H9 (cell line): ENCODE results near the gene RALGAPB. TPM values are rescaled to one million over a fixed set of nuclear protein-coding genes. Genes with fewer than 3 reads are reported as not detected.

Source experiments
- DNase-seq: peaks from one replicate; pipeline ENCODE4 v3.0.0-alpha.2; 2017
- H2AFZ ChIP-seq: one replicate; pipeline ENCODE4 v1.6.1; 2013; ENCODE audit warnings: mild to moderate bottlenecking, low read length, control low read depth, moderate library complexity
- H2AK5ac ChIP-seq: 2 replicates; pipeline ENCODE4 v1.6.1; 2013; ENCODE audit warnings: low read length, control low read depth, mixed read lengths; ENCODE audit not compliant: insufficient read length
- H2BK120ac ChIP-seq: one replicate; pipeline ENCODE4 v1.6.1; 2013; ENCODE audit warnings: low read depth, mild to moderate bottlenecking, low read length, control low read depth, inconsistent platforms; ENCODE audit not compliant: poor library complexity, severe bottlenecking
- H2BK12ac ChIP-seq: 2 replicates; pipeline ENCODE4 v1.6.1; 2013; ENCODE audit warnings: low read length, control low read depth, mixed read lengths, low read depth; ENCODE audit not compliant: insufficient read length
- H2BK15ac ChIP-seq: 2 replicates; pipeline ENCODE4 v1.6.1; 2013; ENCODE audit warnings: low read depth, low read length, control low read depth
- H2BK20ac ChIP-seq: one replicate; pipeline ENCODE4 v1.6.1; 2013; ENCODE audit warnings: low read depth, mild to moderate bottlenecking, low read length, control low read depth, inconsistent platforms; ENCODE audit not compliant: poor library complexity, severe bottlenecking
- H2BK5ac ChIP-seq: 2 replicates; pipeline ENCODE4 v1.6.1; 2013; ENCODE audit warnings: low read length, control low read depth, mixed read lengths; ENCODE audit not compliant: insufficient read length
- H3K14ac ChIP-seq: 2 replicates; pipeline ENCODE4 v1.6.1; 2013; ENCODE audit warnings: low read length, control low read depth; ENCODE audit not compliant: insufficient read depth
- H3K18ac ChIP-seq: 2 replicates; pipeline ENCODE4 v1.6.1; 2013; ENCODE audit warnings: low read depth, mild to moderate bottlenecking, mixed read lengths, low read length, control low read depth; ENCODE audit not compliant: insufficient read length
- H3K23ac ChIP-seq: 2 replicates; pipeline ENCODE4 v1.6.1; 2013; ENCODE audit warnings: low read length, control low read depth, mixed read lengths, low read depth; ENCODE audit not compliant: insufficient read length
- H3K23me2 ChIP-seq: 2 replicates; pipeline ENCODE4 v1.6.1; 2013; ENCODE audit warnings: low read depth, mild to moderate bottlenecking, mixed read lengths, low read length, control low read depth; ENCODE audit not compliant: insufficient read length, poor library complexity, severe bottlenecking
- H3K27ac ChIP-seq: 2 replicates; pipeline ENCODE4 v1.5.1; 2013; ENCODE audit warnings: low read length, control low read depth, mixed read lengths, low read depth; ENCODE audit not compliant: insufficient read length
- H3K27me3 ChIP-seq: 2 replicates; pipeline ENCODE4 v1.6.1; 2013; ENCODE audit warnings: low read length, control low read depth, inconsistent platforms; ENCODE audit not compliant: insufficient read depth
- H3K4ac ChIP-seq: 2 replicates; pipeline ENCODE4 v1.6.1; 2013; ENCODE audit warnings: low read depth, mild to moderate bottlenecking, control low read depth, inconsistent platforms, low read length, moderate library complexity
- H3K4me1 ChIP-seq: 2 replicates; pipeline ENCODE4 v1.6.1; 2013; ENCODE audit warnings: low read length, control low read depth, inconsistent platforms; ENCODE audit not compliant: insufficient read depth
- H3K4me2 ChIP-seq: 2 replicates; pipeline ENCODE4 v1.6.1; 2013; ENCODE audit warnings: low read length, control low read depth, mixed read lengths; ENCODE audit not compliant: insufficient read length, insufficient read depth
- H3K56ac ChIP-seq: 2 replicates; pipeline ENCODE4 v1.6.1; 2013; ENCODE audit warnings: low read depth, mild to moderate bottlenecking, mixed read lengths, low read length, control low read depth; ENCODE audit not compliant: insufficient read length
- H3K79me1 ChIP-seq: 2 replicates; pipeline ENCODE4 v1.6.1; 2013; ENCODE audit warnings: low read depth, mild to moderate bottlenecking, moderate library complexity, low read length, control low read depth, inconsistent platforms; ENCODE audit not compliant: insufficient read depth, poor library complexity, severe bottlenecking
- H3K79me2 ChIP-seq: 2 replicates; pipeline ENCODE4 v1.6.1; 2013; ENCODE audit warnings: low read length, control low read depth, inconsistent platforms; ENCODE audit not compliant: insufficient read depth
- H3K9ac ChIP-seq: 2 replicates; pipeline ENCODE4 v1.6.1; 2013; ENCODE audit warnings: low read length, control low read depth, mixed read lengths; ENCODE audit not compliant: insufficient read length; ENCODE audit errors: extremely low read depth
- H3K9me3 ChIP-seq: one replicate; pipeline ENCODE4 v1.6.1; 2013; ENCODE audit warnings: low read depth, low read length, inconsistent platforms; ENCODE audit not compliant: control insufficient read depth
- H3T11ph ChIP-seq: one replicate; pipeline ENCODE4 v1.6.1; 2013; ENCODE audit warnings: mild to moderate bottlenecking, low read length, control low read depth, inconsistent platforms
- H4K20me1 ChIP-seq: one replicate; pipeline ENCODE4 v1.6.1; 2013; ENCODE audit not compliant: control insufficient read depth, insufficient read length, insufficient read depth
- H4K5ac ChIP-seq: 2 replicates; pipeline ENCODE4 v1.6.1; 2013; ENCODE audit warnings: low read depth, mild to moderate bottlenecking, mixed read lengths, low read length, control low read depth; ENCODE audit not compliant: insufficient read length
- H4K8ac ChIP-seq: replicated peaks from 2 replicates; pipeline ENCODE4 v1.6.1; 2013; ENCODE audit warnings: low read length, control low read depth, mixed read lengths, low read depth; ENCODE audit not compliant: insufficient read length
- H4K91ac ChIP-seq: 2 replicates; pipeline ENCODE4 v1.6.1; 2013; ENCODE audit warnings: low read depth, mild to moderate bottlenecking, moderate library complexity, mixed read lengths, low read length, control low read depth; ENCODE audit not compliant: insufficient read length
- H3K27ac Mint-ChIP-seq, 3 experiments: 2 replicates in 2 of 3; 3 replicates in 1 of 3; pipeline ENCODE4 v1.8.0; 2020 to 2021; ENCODE audit warnings: mixed read lengths in 3 of 3, mild to moderate bottlenecking in 1 of 3, moderate library complexity in 1 of 3
- H3K27me3 Mint-ChIP-seq: 2 replicates; pipeline ENCODE4 v1.8.0; 2021; ENCODE audit warnings: low read depth, mild to moderate bottlenecking, moderate library complexity, mixed read lengths
- H3K36me3 Mint-ChIP-seq, 3 experiments: 2 replicates in 2 of 3; 3 replicates in 1 of 3; pipeline ENCODE4 v1.8.0; 2020 to 2021; ENCODE audit warnings: low read depth in 3 of 3, mixed read lengths in 3 of 3; ENCODE audit not compliant: insufficient read depth in 1 of 3
- H3K4me1 Mint-ChIP-seq, 2 experiments: 2 replicates each; pipeline ENCODE4 v1.8.0; 2020; ENCODE audit warnings: mixed read lengths in 2 of 2
- H3K4me3 Mint-ChIP-seq, 2 experiments: 2 replicates in 1 of 2; 3 replicates in 1 of 2; pipeline ENCODE4 v1.8.0; 2020 to 2021; ENCODE audit warnings: mild to moderate bottlenecking in 2 of 2, mixed read lengths in 2 of 2, moderate library complexity in 1 of 2
- H3K9me3 Mint-ChIP-seq, 2 experiments: 2 replicates in 1 of 2; 3 replicates in 1 of 2; pipeline ENCODE4 v1.8.0; 2020; ENCODE audit warnings: mild to moderate bottlenecking in 2 of 2, mixed read lengths in 2 of 2, moderate library complexity in 1 of 2
- CTCF ChIP-seq: fragments of 200-600 bp; sonication (generic); conservative IDR thresholded peaks from 3 replicates; pipeline ENCODE4 v1.8.0; 2021; ENCODE audit warnings: antibody characterized with exemption, mild to moderate bottlenecking
- WGBS: extraction: QIAGEN DNeasy Blood & Tissue Kit; methylation state at CpG from one replicate; pipeline ENCODE4 v1.1.7; 2013; ENCODE audit warnings: missing lambda C conversion rate, low lambda C conversion rate, mixed read lengths; ENCODE audit not compliant: insufficient read length; ENCODE audit errors: extremely low coverage; 5-methylcytosine and 5-hydroxymethylcytosine counted together
- total RNA-seq: library from RNA; stranded (reverse); gene quantifications from 2 replicates; pipeline ENCODE4 v1.2.1, GENCODE V29; 2021

The RALGAPB gene
- total RNA-seq, 1 experiment from 2014 or later, result 28.5 TPM

DNA sequence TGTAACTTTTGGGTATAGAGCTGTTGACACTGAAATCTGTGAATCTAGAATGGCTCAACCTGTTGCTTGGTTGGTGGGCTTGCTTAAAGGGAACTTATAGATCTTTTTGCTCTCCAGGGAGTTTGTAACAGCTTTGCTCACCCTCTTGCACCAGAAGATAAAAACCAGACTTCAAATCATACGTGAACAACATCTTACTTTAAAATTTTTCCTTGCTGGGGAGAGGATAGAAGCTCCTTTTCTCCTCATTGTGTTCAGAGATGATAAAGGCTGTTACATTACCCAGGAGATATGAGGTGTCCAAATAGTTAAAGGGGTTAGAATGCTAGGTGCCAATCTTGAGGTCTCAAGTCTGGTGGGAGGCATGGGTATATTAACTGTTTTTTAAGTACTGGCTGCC is 46.8 kb downstream of the RALGAPB start:
- Histone ChIP-seq H4K5ac (no peak overlapping the region), H2BK15ac (no peak overlapping the region), H4K91ac (no peak overlapping the region), H2BK20ac (no peak overlapping the region), H2BK5ac (no peak overlapping the region), H4K20me1 (no peaks in the 10 kb centered on the region), H3K23me2 (no peaks in the 10 kb centered on the region), H3K27ac (no peak overlapping the region), H3K56ac (no peak overlapping the region), H4K8ac (no peak overlapping the region), H3K4me2 (no peak overlapping the region), H2BK120ac (no peak overlapping the region), H3K4ac (no peak overlapping the region), H3K23ac (no peak overlapping the region), H3K27me3 (no peaks in the 10 kb centered on the region), H3K9me3 (no peaks in the 10 kb centered on the region), H3K4me1 (no peaks in the 10 kb centered on the region), H2AK5ac (no peak overlapping the region), H2BK12ac (no peak overlapping the region), H3K9ac (no peak overlapping the region), H3T11ph (no peak overlapping the region), H3K14ac (no peak overlapping the region), H3K18ac (no peak overlapping the region), H3K79me1 (no peaks in the 10 kb centered on the region), H2AFZ (no peak overlapping the region), H3K79me2 (no peaks in the 10 kb centered on the region)
- no peak for TF ChIP-seq CTCF
- peaks cover 1 to 38% (median 27%) of the 10 kb centered on the region in 3 experiments; a peak in 6 of 7 replicates for H3K36me3 Mint-ChIP-seq
- no peak overlapping the region for H3K27ac Mint-ChIP-seq
- H3K4me1 Mint-ChIP-seq, result no peaks in the 10 kb centered on the region
- H3K9me3 Mint-ChIP-seq, result no peaks in the 10 kb centered on the region
- no peak for DNase-seq
- no peak overlapping the region for H3K4me3 Mint-ChIP-seq
- no peaks in the 10 kb centered on the region for H3K27me3 Mint-ChIP-seq
- WGBS, result no CpG with 5 or more reads among the region's 1 CpG
